K562 treated with DMSO at 1 percent for 48 hours (cell line): ENCODE measurements around the gene ZC3H15. TPM values are rescaled to one million over a fixed set of nuclear protein-coding genes. Genes with fewer than 3 reads are reported as not detected.

Source experiments
- total RNA-seq: library from RNA; unstranded; fragments of 300-600 nt; gene quantifications from 2 replicates; pipeline ENCODE4 v1.2.3, GENCODE V29; 2022; ENCODE audit warnings: low replicate concordance; ENCODE audit errors: extremely low read depth

The ZC3H15 gene
- not detected in 2 replicates for total RNA-seq

GRCh38 chr2:186485871-186486650 lies at the start of gene ZC3H15:
ZC3H15 (plus strand) TSS chr2:186486260; CDS start chr2:186486383, 123 bp downstream.

Other genes starting within 250 kb of the ZC3H15 start
- not detected in 2 replicates for gene ITGAV, start 103.8 kb downstream of the ZC3H15 start, total RNA-seq
- gene FAM171B, start 207.8 kb downstream of the ZC3H15 start, total RNA-seq: not detected in 2 replicates